Measurements from ENCODE around the gene TPPP. TPM values are rescaled to one million over a fixed set of nuclear protein-coding genes. Genes with fewer than 3 reads are reported as not detected.
"Not testable (repeated sequence)": the region's sequence is repeated elsewhere in the genome, so short reads cannot be mapped to it uniquely, and the experiment has no call there.

Gene TPPP
- total and polyA plus RNA-seq, 3 experiments from 2014 or later = 0.37 to 0.79 (median 0.38) TPM

GRCh38 chr5:682216-682615 is 10.9 kb downstream of the TPPP start:
- not testable (repeated sequence) for H3K4me1 Mint-ChIP-seq

GRCh38 chr5:681317-682191 is 11.6 kb downstream of the TPPP start:
- POLR2A ChIA-PET; DNase-seq; H3K4me3 Mint-ChIP-seq; H3K27me3 Mint-ChIP-seq; H3K4me1 Mint-ChIP-seq; H3K9me3 ChIP-seq (ENCODE audit: low read length); H3K36me3 Mint-ChIP-seq; H3K4me3 ChIP-seq (ENCODE audit: low read length); H3K36me3 ChIP-seq (ENCODE audit: insufficient read depth, low read length); H3K27ac ChIP-seq (ENCODE audit: low read depth, low read length); H3K27ac Mint-ChIP-seq; H3K4me1 ChIP-seq (ENCODE audit: insufficient read depth, low read length); CTCF ChIA-PET; H3K27me3 ChIP-seq (ENCODE audit: insufficient read depth, low read length, poor library complexity, severe bottlenecking); H3K9me3 Mint-ChIP-seq: not testable (repeated sequence)

More at GRCh38 chr5:682216-682615, 10.9 kb downstream of the TPPP start:
- H3K9me3 ChIP-seq (ENCODE audit: low read length); CTCF ChIA-PET; H3K4me3 ChIP-seq (ENCODE audit: low read length); H3K36me3 ChIP-seq (ENCODE audit: insufficient read depth, low read length); H3K36me3 Mint-ChIP-seq; H3K9me3 Mint-ChIP-seq; H3K27me3 ChIP-seq (ENCODE audit: insufficient read depth, low read length, poor library complexity, severe bottlenecking); H3K27ac ChIP-seq (ENCODE audit: low read depth, low read length); H3K27ac Mint-ChIP-seq; H3K27me3 Mint-ChIP-seq; H3K4me1 ChIP-seq (ENCODE audit: insufficient read depth, low read length); H3K4me3 Mint-ChIP-seq; POLR2A ChIA-PET: not testable (repeated sequence)
- DNase-seq = peak in 1 of 5 donors; percentile 38

DNA sequence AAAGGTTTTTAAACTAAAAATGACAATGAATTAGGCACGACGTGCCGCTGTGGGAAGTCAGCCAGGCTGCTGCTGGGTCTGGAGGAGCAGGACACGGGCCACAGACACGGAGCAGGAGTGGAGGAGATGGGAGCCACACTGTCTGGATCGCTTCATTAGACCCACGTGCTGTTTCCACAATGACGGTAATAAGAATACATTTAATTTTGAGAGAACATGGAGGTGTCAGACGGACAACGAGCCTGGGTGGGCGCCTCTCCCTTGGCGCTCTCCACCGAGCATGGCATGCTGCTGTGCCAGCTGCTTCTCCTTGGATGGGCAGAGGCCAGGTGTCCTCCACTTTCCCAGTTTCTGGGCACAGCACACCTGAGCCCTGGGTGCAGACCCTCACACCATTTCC is 12.3 kb downstream of the TPPP start:
- H3K9me3 ChIP-seq (ENCODE audit: low read length); H3K36me3 ChIP-seq (ENCODE audit: insufficient read depth, low read length); H3K27ac ChIP-seq (ENCODE audit: low read depth, low read length); H3K9me3 Mint-ChIP-seq; CTCF ChIA-PET; H3K36me3 Mint-ChIP-seq; H3K27me3 ChIP-seq (ENCODE audit: insufficient read depth, low read length, poor library complexity, severe bottlenecking); H3K4me3 ChIP-seq (ENCODE audit: low read length); H3K4me1 Mint-ChIP-seq; H3K4me3 Mint-ChIP-seq; H3K4me1 ChIP-seq (ENCODE audit: insufficient read depth, low read length); H3K27me3 Mint-ChIP-seq; POLR2A ChIA-PET; DNase-seq; H3K27ac Mint-ChIP-seq: not testable (repeated sequence)

GRCh38 chr5:680118-680795 is 12.9 kb downstream of the TPPP start:
- H3K9me3 Mint-ChIP-seq; H3K4me3 ChIP-seq (ENCODE audit: low read length); H3K27ac Mint-ChIP-seq; H3K27ac ChIP-seq (ENCODE audit: low read depth, low read length); H3K27me3 Mint-ChIP-seq; H3K9me3 ChIP-seq (ENCODE audit: low read length); CTCF ChIA-PET; H3K4me1 ChIP-seq (ENCODE audit: insufficient read depth, low read length); H3K4me3 Mint-ChIP-seq; H3K4me1 Mint-ChIP-seq; H3K36me3 ChIP-seq (ENCODE audit: insufficient read depth, low read length); H3K36me3 Mint-ChIP-seq; H3K27me3 ChIP-seq (ENCODE audit: insufficient read depth, low read length, poor library complexity, severe bottlenecking); POLR2A ChIA-PET: not testable (repeated sequence)
- peak in 1 of 5 donors; percentile 35 for DNase-seq

- H3K4me1 Mint-ChIP-seq; H3K4me1 ChIP-seq (ENCODE audit: insufficient read depth, low read length); H3K36me3 Mint-ChIP-seq; CTCF ChIA-PET; H3K27ac Mint-ChIP-seq; POLR2A ChIA-PET; H3K4me3 ChIP-seq (ENCODE audit: low read length); H3K9me3 ChIP-seq (ENCODE audit: low read length); H3K27me3 ChIP-seq (ENCODE audit: insufficient read depth, low read length, poor library complexity, severe bottlenecking); H3K4me3 Mint-ChIP-seq; H3K27me3 Mint-ChIP-seq; H3K9me3 Mint-ChIP-seq; H3K36me3 ChIP-seq (ENCODE audit: insufficient read depth, low read length); H3K27ac ChIP-seq (ENCODE audit: low read depth, low read length): not testable (repeated sequence)
- peak in 1 of 5 donors; percentile 19 for DNase-seq
These were observed 13.8 kb downstream of the TPPP start for GRCh38 chr5:679166-679895.

DNA sequence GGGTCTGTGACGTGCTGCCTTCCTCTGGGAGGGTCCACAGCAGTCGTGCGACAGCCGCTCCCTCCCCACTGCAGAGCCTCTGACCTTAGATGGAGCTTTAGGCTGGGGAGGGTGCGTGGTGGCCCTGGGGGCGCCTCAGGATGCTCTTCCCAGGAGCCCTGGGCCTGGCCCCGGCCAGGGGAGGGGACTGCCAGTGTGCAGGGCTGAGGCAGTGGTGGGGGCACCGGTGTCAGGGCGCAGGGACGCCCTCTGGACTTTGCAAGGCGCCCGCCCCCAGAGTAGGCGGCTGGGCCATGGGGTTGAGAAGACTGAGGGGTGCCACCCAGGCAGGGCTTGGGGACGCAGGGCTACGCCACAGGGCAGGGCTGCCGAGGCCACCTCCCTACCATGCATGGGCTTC is 14.6 kb downstream of the TPPP start:
- H3K27me3 ChIP-seq (ENCODE audit: insufficient read depth, low read length, poor library complexity, severe bottlenecking); H3K9me3 Mint-ChIP-seq; CTCF ChIA-PET; H3K36me3 Mint-ChIP-seq; POLR2A ChIA-PET; H3K4me3 ChIP-seq (ENCODE audit: low read length); H3K36me3 ChIP-seq (ENCODE audit: insufficient read depth, low read length); H3K9me3 ChIP-seq (ENCODE audit: low read length); H3K4me3 Mint-ChIP-seq; H3K4me1 Mint-ChIP-seq; H3K4me1 ChIP-seq (ENCODE audit: insufficient read depth, low read length); H3K27me3 Mint-ChIP-seq; H3K27ac Mint-ChIP-seq; H3K27ac ChIP-seq (ENCODE audit: low read depth, low read length): not testable (repeated sequence)
- peak in 1 of 5 donors; percentile 33 for DNase-seq

GRCh38 chr5:677131-678101 is 15.7 kb downstream of the TPPP start:
- POLR2A ChIA-PET = no interaction called here

More at GRCh38 chr5:677131-678101, 15.7 kb downstream of the TPPP start:
- peaks cover 0 to 7% of the 10 kb centered on the region in 2 donors for H3K27me3 Mint-ChIP-seq
- no peak overlapping the region for H3K4me3 ChIP-seq (ENCODE audit: low read length)
- H3K9me3 ChIP-seq (ENCODE audit: low read length) = no peaks in the 10 kb centered on the region
- H3K27ac Mint-ChIP-seq = peak overlapping the region in 3 of 8 donors; percentile 48 to 90 (median 75)
- no peak overlapping the region for H3K4me3 Mint-ChIP-seq
- DNase-seq = peak in 1 of 5 donors; percentile 32
- H3K27me3 ChIP-seq (ENCODE audit: insufficient read depth, low read length, poor library complexity, severe bottlenecking) = no peaks in the 10 kb centered on the region
- H3K36me3 ChIP-seq (ENCODE audit: insufficient read depth, low read length) = no peaks in the 10 kb centered on the region
- no peaks in the 10 kb centered on the region for H3K9me3 Mint-ChIP-seq
- peaks cover 7 to 15% (median 8%) of the 10 kb centered on the region in 3 donors for H3K4me1 Mint-ChIP-seq
- H3K36me3 Mint-ChIP-seq = no peaks in the 10 kb centered on the region
- peaks cover 15% of the 10 kb centered on the region for H3K4me1 ChIP-seq (ENCODE audit: insufficient read depth, low read length)
- CTCF ChIA-PET = no interaction called here
- H3K27ac ChIP-seq (ENCODE audit: low read depth, low read length) = no peak overlapping the region

Measured in CD8-positive, alpha-beta memory T cell (primary cell).